GM21390 (cell line): ENCODE data around the gene DLEC1.
A peak's percentile ranks its signal among the peaks of the same experiment; 100 is the strongest.

Source experiments
- ATAC-seq: cut with Tn5 transposase; IDR thresholded peaks from one replicate; pipeline ENCODE4 v1.9.1; 2021; ENCODE audit not compliant: unreplicated experiment

Gene DLEC1

GRCh38 chr3:38105525-38105924, 66.5 kb downstream of the DLEC1 start:
- ATAC-seq = no peak

GRCh38 chr3:38107911-38108648, 69.1 kb downstream of the DLEC1 start:
- no peak for ATAC-seq

GRCh38 chr3:38108649-38109579, 69.9 kb downstream of the DLEC1 start:
- ATAC-seq = no peak

- ATAC-seq = no peak
These were observed 70.7 kb downstream of the DLEC1 start for GRCh38 chr3:38109580-38110313.

GRCh38 chr3:38110314-38111050, 71.5 kb downstream of the DLEC1 start:
- ATAC-seq = no peak

- ATAC-seq = no peak
These were observed 72.2 kb downstream of the DLEC1 start for GRCh38 chr3:38111201-38111600.

- no peak for ATAC-seq
These were observed 72.8 kb downstream of the DLEC1 start for GRCh38 chr3:38111696-38112377.

GRCh38 chr3:38112378-38112761, 73.4 kb downstream of the DLEC1 start:
- no peak for ATAC-seq

GRCh38 chr3:38114052-38114874, 75.3 kb downstream of the DLEC1 start:
- ATAC-seq = no peak

GRCh38 chr3:38114875-38115644, 76.1 kb downstream of the DLEC1 start:
- ATAC-seq = no peak

- ATAC-seq = no peak
These were observed 76.8 kb downstream of the DLEC1 start for GRCh38 chr3:38115645-38116427.

GRCh38 chr3:38116471-38117162, 77.6 kb downstream of the DLEC1 start:
- no peak for ATAC-seq

GRCh38 chr3:38117163-38117716, 78.2 kb downstream of the DLEC1 start:
- ATAC-seq = no peak

GRCh38 chr3:38117748-38118420, 78.9 kb downstream of the DLEC1 start:
- ATAC-seq = peak; percentile 83

GRCh38 chr3:38118421-38119247, 79.6 kb downstream of the DLEC1 start:
- no peak for ATAC-seq

GRCh38 chr3:38119248-38119544, 80.2 kb downstream of the DLEC1 start:
- ATAC-seq = no peak
